Endothelial cell of umbilical vein (primary cell): ENCODE measurements around the gene KIAA0930. TPM values are rescaled to one million over a fixed set of nuclear protein-coding genes. Genes with fewer than 3 reads are reported as not detected.

ENCODE experiments used
- BruUV-seq: library from RNA; stranded (reverse); fragments of 400-500 nt; replicated peaks from 2 replicates; lab custom pipeline; 2021; lab: Mats Ljungman, UMichigan
- CTCF ChIA-PET: fragments of 300-600, 350-600 bp; sonication (Branson Sonifier 250); formaldehyde crosslinking; loops from one replicate; lab custom pipeline; 2021; ENCODE audit warnings: antibody characterized with exemption, inconsistent platforms; lab: Charles Lee
- POLR2A ChIA-PET: fragments of 300-600, 350-600 bp; sonication (Branson Sonifier 250); formaldehyde crosslinking; loops from one replicate; lab custom pipeline; 2021; ENCODE audit warnings: antibody characterized with exemption, inconsistent platforms; lab: Charles Lee
- DNase-seq: peaks from one replicate; pipeline ENCODE4 v3.0.0-alpha.2; 2011; ENCODE audit warnings: low read depth, low spot score
- FAIRE-seq: peaks from 2 replicates; lab custom pipeline; 2011; peaks lifted over from hg19 to GRCh38; lab: Jason Lieb, UNC
- H2AFZ ChIP-seq: 2 replicates; pipeline ENCODE4 v1.6.0; 2012; ENCODE audit warnings: low read depth, low read length, control low read depth, inconsistent platforms
- H3K27ac ChIP-seq: 2 replicates; pipeline ENCODE4 v1.5.1; 2011; ENCODE audit warnings: low read depth, mild to moderate bottlenecking, control low read depth, low read length, moderate library complexity; ENCODE audit not compliant: insufficient read depth
- H3K27me3 ChIP-seq, 2 experiments: 2 replicates each; pipeline versions ENCODE4 v1.6.0 to v1.6.1; 2011; ENCODE audit warnings: low read length in 2 of 2, mixed read lengths in 1 of 2; ENCODE audit not compliant: control insufficient read depth in 2 of 2, insufficient read depth in 2 of 2
- H3K36me3 ChIP-seq, 2 experiments: 2 replicates in 1 of 2; 3 replicates in 1 of 2; pipeline ENCODE4 v1.5.1; 2011; ENCODE audit warnings: low read length in 2 of 2, mild to moderate bottlenecking in 1 of 2, moderate library complexity in 1 of 2; ENCODE audit not compliant: control insufficient read depth in 2 of 2, insufficient read depth in 2 of 2; ENCODE audit errors: extremely low read depth in 1 of 2
- H3K4me1 ChIP-seq: 3 replicates; pipeline ENCODE4 v1.5.1; 2011; ENCODE audit warnings: mild to moderate bottlenecking, low read length; ENCODE audit not compliant: control insufficient read depth, insufficient read depth; ENCODE audit errors: extremely low read depth
- H3K4me2 ChIP-seq: 2 replicates; pipeline ENCODE4 v1.6.1; 2011; ENCODE audit warnings: low read length, control low read depth, mixed read lengths; ENCODE audit not compliant: insufficient read depth
- H3K4me3 ChIP-seq, 3 experiments: fragments of 200-600 bp in 1 of 3; sonication (generic), shearing (Covaris generic) in 1 of 3; replicated peaks in 1 of 3; 2 replicates each; pipeline ENCODE4 v1.5.1; 2011 to 2016; ENCODE audit warnings: control low read depth in 3 of 3, low read length in 3 of 3, mild to moderate bottlenecking in 2 of 3, inconsistent platforms in 1 of 3, low read depth in 1 of 3, moderate library complexity in 1 of 3; ENCODE audit not compliant: insufficient read depth in 1 of 3
- H3K79me2 ChIP-seq: 2 replicates; pipeline ENCODE4 v1.6.0; 2012; ENCODE audit warnings: low read length, inconsistent platforms; ENCODE audit not compliant: control insufficient read depth, insufficient read depth
- H3K9ac ChIP-seq: replicated peaks from 2 replicates; pipeline ENCODE3; 2011; ENCODE audit warnings: low read length, control low read depth; ENCODE audit not compliant: insufficient read depth; ENCODE audit errors: extremely low read depth
- H3K9me1 ChIP-seq: replicated peaks from 3 replicates; pipeline ENCODE4 v1.6.0; 2011; ENCODE audit warnings: mild to moderate bottlenecking, low read length; ENCODE audit not compliant: control insufficient read depth, insufficient read depth; ENCODE audit errors: extremely low read depth
- H3K9me3 ChIP-seq: replicated peaks from 2 replicates; pipeline ENCODE4 v1.5.1; 2012; ENCODE audit warnings: low read length, inconsistent platforms; ENCODE audit not compliant: control insufficient read depth, insufficient read depth
- H4K20me1 ChIP-seq: replicated peaks from 2 replicates; pipeline ENCODE3; 2011; ENCODE audit warnings: mild to moderate bottlenecking, low read length; ENCODE audit not compliant: control insufficient read depth, insufficient read depth; ENCODE audit errors: extremely low read depth
- CTCF ChIP-seq, 2 donors: IDR thresholded peaks; 1 replicate in 1 of 2; 2 replicates in 1 of 2; pipeline ENCODE4 v1.5.1; 2011; ENCODE audit warnings: low read length in 2 of 2, mild to moderate bottlenecking in 2 of 2, moderate library complexity in 2 of 2, control low read depth in 1 of 2, inconsistent platforms in 1 of 2, low read depth in 1 of 2; ENCODE audit not compliant: insufficient read depth in 1 of 2; ENCODE audit errors: extremely low read depth in 1 of 2
- EZH2 ChIP-seq: IDR thresholded peaks from 2 replicates; pipeline ENCODE4 v1.6.1; 2012; ENCODE audit warnings: borderline replicate concordance, low read depth, mild to moderate bottlenecking, moderate library complexity, low read length, inconsistent platforms; ENCODE audit not compliant: severe bottlenecking
- FOS ChIP-seq: IDR thresholded peaks from 2 replicates; pipeline ENCODE4 v1.6.1; 2011; ENCODE audit warnings: mild to moderate bottlenecking, low read length, moderate library complexity, borderline replicate concordance; ENCODE audit not compliant: insufficient read depth
- GATA2 ChIP-seq: IDR thresholded peaks from 2 replicates; pipeline ENCODE4 v1.7.0; 2011; ENCODE audit warnings: low read depth, mild to moderate bottlenecking, moderate library complexity, mixed read lengths, low read length; ENCODE audit not compliant: insufficient read length, insufficient read depth
- JUN ChIP-seq: IDR thresholded peaks from 2 replicates; pipeline ENCODE4 v1.6.1; 2011; ENCODE audit warnings: borderline replicate concordance, low read depth; ENCODE audit not compliant: insufficient read length, insufficient read depth
- MAX ChIP-seq: IDR thresholded peaks from 2 replicates; pipeline ENCODE4 v1.6.1; 2011; ENCODE audit not compliant: insufficient read depth, insufficient read length
- MYC ChIP-seq: IDR thresholded peaks from one replicate; pipeline ENCODE4 v1.6.1; 2011; ENCODE audit warnings: mild to moderate bottlenecking, low read depth, low read length
- POLR2A ChIP-seq: IDR thresholded peaks from 2 replicates; pipeline ENCODE4 v1.6.1; 2012; ENCODE audit warnings: low read depth, mild to moderate bottlenecking, control low read depth, low read length
- POLR2AphosphoS5 ChIP-seq: IDR thresholded peaks from 2 replicates; pipeline ENCODE4 v1.6.1; 2012; ENCODE audit warnings: low read depth, mild to moderate bottlenecking, control low read depth, low read length, moderate library complexity; ENCODE audit not compliant: insufficient read depth
- dilution Hi-C: fragments of 300-500 bp; cut with MboI; formaldehyde crosslinking; loops from one replicate; pipeline ENCODE4 v1.15.0; 2019; ENCODE audit warnings: low sequenced_read_pairs; ENCODE audit not compliant: extremely low pct_ligation_motif_present
- intact Hi-C: fragments of 100-400 bp; cut with micrococcal nuclease; formaldehyde crosslinking; loops from one replicate; pipeline ENCODE4 v1.10.0; 2022
- polyA plus RNA-seq, 4 experiments: library from polyadenylated mRNA; depleted of rRNA in 3 of 4; stranded (reverse) in 3 of 4; unstranded in 1 of 4; fragments of >200 nt; gene quantifications; 2 replicates each; pipeline versions ENCODE4 v1.2.1 to v1.2.3, GENCODE V29; 2011 to 2012; ENCODE audit warnings: missing spikeins in 1 of 4
- total RNA-seq: library from RNA; stranded (reverse); gene quantifications from 2 replicates; pipeline ENCODE4 v1.2.3, GENCODE V29; 2021

Gene KIAA0930
- total and polyA plus RNA-seq, 2 donors (not counting 3 experiments of a cell fraction or from before 2014, with no cell fraction given) = 37.9 to 53.6 TPM

GRCh38 chr22:45286854-45287551 lies 46.3 kb upstream of the KIAA0930 start:
- intact Hi-C loops (no loop called here), dilution Hi-C loops (no loop called here)
- Histone ChIP-seq H3K4me1 (peaks cover 3% of the 10 kb centered on the region), H3K9ac (no peak overlapping the region), H3K79me2 (no peaks in the 10 kb centered on the region), H3K4me2 (no peak overlapping the region), H3K27ac (no peak overlapping the region), H4K20me1 (no peaks in the 10 kb centered on the region), H2AFZ (no peak overlapping the region), H3K27me3 (peaks cover 12 to 28% of the 10 kb centered on the region in 2 experiments), H3K9me1 (no peaks in the 10 kb centered on the region), H3K36me3 (no peaks in the 10 kb centered on the region), H3K4me3 (no peak overlapping the region), H3K9me3 (no peaks in the 10 kb centered on the region)
- BruUV-seq = no TSS peak
- ChIA-PET POLR2A (interaction anchor here (0.6 kb wide), 1 partner anchor 95 kb away, joined by 5 read pairs; no protein-coding TSS in a partner anchor), CTCF (interaction anchor here (1.3 kb wide), 1 partner anchor 68 kb away, joined by 3 read pairs; no protein-coding TSS in a partner anchor)
- FAIRE-seq (no peak), DNase-seq (no peak)
- TF ChIP-seq JUN (no peak), GATA2 (no peak), POLR2A (no peak), MAX (no peak), EZH2 (no peak), FOS (no peak), MYC (no peak), POLR2AphosphoS5 (no peak), CTCF (IDR thresholded peaks at IDR 0.05; ENCODE audit: extremely low read depth in 1 of 2, insufficient read depth in 1 of 2, low read depth in 1 of 2, low read length in 2 of 2) (no peak)
